Endothelial cell of coronary artery (primary cell): ENCODE data around the gene UNC50. TPM values are rescaled to one million over a fixed set of nuclear protein-coding genes. Genes with fewer than 3 reads are reported as not detected.

ENCODE experiments used
- total RNA-seq: library from RNA; depleted of rRNA; stranded (reverse); fragments of >200 nt; gene quantifications from 2 replicates; pipeline ENCODE4 v1.2.3, GENCODE V29; 2014

Gene UNC50, protein sequence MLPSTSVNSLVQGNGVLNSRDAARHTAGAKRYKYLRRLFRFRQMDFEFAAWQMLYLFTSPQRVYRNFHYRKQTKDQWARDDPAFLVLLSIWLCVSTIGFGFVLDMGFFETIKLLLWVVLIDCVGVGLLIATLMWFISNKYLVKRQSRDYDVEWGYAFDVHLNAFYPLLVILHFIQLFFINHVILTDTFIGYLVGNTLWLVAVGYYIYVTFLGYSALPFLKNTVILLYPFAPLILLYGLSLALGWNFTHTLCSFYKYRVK
- 38.0 and 47.9 TPM in 2 replicates for total RNA-seq

DNA sequence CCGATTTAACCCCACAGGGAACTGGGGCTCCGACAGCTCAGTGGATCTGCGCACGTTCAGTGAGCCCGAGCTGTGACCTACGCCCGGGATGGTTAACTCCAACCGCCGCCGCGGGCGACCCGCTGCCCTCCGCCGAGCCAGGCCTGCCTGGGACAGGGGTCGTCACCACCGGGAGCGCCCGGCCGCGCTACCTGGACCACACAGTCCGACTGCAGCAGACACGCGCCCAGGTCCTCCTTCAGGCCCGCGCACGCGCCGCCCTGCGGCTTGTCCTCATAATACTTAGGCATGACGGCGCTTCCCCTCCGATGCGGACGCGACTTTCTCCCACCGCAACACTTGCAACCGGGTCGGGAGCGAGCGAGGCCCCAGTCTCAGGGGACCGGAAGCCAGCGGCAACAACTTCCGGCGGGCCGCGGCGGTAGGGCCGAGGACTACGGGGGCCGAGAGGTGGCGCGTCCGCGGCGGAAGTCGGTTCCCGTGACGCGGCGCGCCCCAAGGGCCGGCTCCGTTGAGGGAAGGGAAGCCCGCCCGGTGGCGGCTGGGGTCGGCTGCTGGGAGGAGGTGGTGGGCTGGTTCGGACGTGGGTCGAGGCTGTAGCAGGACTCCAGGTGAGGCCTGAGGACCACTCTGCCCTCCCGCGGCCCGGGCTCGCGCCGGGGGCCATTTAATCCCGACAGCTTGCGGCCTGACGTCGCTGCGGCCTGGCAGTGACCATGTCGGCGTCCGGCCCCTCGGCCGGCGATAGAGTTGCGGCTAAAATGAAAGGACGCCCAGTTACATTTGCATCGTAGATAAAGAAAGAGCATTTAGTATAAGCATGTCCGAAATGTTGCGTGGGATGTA is at the start of gene UNC50, which contains the start of gene COA5:
UNC50 (plus strand) TSS at position 474 of the 846 bp plus-strand sequence. CDS start 1,171 bp downstream, outside the sequence.
COA5 (minus strand) TSS at position 397 of the 846 bp plus-strand sequence; CDS start at position 290, 107 bp downstream.

Other genes starting within 250 kb of the UNC50 start
- gene INPP4A, start 163.7 kb upstream of the UNC50 start, total RNA-seq = 26.4 and 35.4 TPM in 2 replicates
- gene COA5, start 77 bp upstream of the UNC50 start, total RNA-seq = 21.1 and 30.7 TPM in 2 replicates
- 25.5 and 49.8 TPM in 2 replicates for gene MGAT4A, start 122.5 kb downstream of the UNC50 start, total RNA-seq